Measurements from ENCODE around the gene CHD2.
"Not testable (repeated sequence)": the region's sequence is repeated elsewhere in the genome, so short reads cannot be mapped to it uniquely, and the experiment has no call there.

DNA sequence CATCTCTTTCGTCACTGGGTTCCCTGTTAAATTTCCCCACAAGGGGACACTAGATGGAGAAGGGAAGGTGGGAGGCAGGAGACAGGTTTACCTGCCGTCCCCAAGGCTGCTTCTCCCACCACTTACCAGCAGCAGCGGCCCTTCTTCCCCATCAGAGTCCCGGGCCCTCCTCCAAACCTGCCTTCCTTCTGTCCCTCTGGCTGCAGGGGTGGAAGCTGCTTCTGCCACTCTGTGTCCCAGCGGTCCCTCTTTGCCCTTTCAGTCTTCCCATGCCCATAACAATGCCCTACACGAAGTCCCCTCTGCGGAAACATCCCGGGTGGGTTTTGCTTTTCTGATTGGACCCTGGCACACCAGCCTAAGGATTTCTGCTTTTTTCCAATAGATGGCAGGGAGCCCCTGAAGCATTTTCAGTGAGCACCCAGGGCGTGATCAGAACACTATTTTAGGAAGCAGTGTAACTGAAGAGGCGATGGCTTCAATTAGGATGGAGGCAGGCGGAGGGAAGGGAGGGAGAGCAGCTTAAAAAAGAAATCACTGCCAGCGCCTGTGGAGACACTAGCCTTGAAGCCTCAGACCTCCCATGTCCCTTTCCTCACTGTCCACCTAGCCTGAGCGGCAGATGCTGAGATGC lies 162.6 kb downstream of the CHD2 start:
- TF ChIP-seq POLR2A (IDR thresholded peaks at IDR 0.05; ENCODE audit: low read depth, low read length); EZH2 (IDR thresholded peaks at IDR 0.05; ENCODE audit: borderline replicate concordance, low read depth, low read length, severe bottlenecking); MYC (IDR thresholded peaks at IDR 0.05; ENCODE audit: low read depth, low read length); POLR2AphosphoS5 (IDR thresholded peaks at IDR 0.05; ENCODE audit: insufficient read depth, low read depth, low read length); JUN (IDR thresholded peaks at IDR 0.05; ENCODE audit: borderline replicate concordance, insufficient read depth, insufficient read length, low read depth): not testable (repeated sequence)
- TF ChIP-seq, protein P1, sequence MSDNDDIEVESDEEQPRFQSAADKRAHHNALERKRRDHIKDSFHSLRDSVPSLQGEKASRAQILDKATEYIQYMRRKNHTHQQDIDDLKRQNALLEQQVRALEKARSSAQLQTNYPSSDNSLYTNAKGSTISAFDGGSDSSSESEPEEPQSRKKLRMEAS (IDR thresholded peaks at IDR 0.05; ENCODE audit: insufficient read depth, insufficient read length), result not testable (repeated sequence)
- TF ChIP-seq, protein P2, sequence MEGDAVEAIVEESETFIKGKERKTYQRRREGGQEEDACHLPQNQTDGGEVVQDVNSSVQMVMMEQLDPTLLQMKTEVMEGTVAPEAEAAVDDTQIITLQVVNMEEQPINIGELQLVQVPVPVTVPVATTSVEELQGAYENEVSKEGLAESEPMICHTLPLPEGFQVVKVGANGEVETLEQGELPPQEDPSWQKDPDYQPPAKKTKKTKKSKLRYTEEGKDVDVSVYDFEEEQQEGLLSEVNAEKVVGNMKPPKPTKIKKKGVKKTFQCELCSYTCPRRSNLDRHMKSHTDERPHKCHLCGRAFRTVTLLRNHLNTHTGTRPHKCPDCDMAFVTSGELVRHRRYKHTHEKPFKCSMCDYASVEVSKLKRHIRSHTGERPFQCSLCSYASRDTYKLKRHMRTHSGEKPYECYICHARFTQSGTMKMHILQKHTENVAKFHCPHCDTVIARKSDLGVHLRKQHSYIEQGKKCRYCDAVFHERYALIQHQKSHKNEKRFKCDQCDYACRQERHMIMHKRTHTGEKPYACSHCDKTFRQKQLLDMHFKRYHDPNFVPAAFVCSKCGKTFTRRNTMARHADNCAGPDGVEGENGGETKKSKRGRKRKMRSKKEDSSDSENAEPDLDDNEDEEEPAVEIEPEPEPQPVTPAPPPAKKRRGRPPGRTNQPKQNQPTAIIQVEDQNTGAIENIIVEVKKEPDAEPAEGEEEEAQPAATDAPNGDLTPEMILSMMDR (IDR thresholded peaks at IDR 0.05; ENCODE audit: extremely low read depth in 1 of 2, insufficient read depth in 1 of 2, low read depth in 1 of 2, low read length in 2 of 2), result not testable (repeated sequence)
